GM12865 (cell line): ENCODE results near the gene ZMIZ1.
A peak's percentile ranks its signal among the peaks of the same experiment; 100 is the strongest.

Experiments used
- DNase-seq: peaks from one replicate; pipeline ENCODE4 v3.0.0; 2010; ENCODE audit warnings: low read depth
- H3K4me3 ChIP-seq: 2 replicates; pipeline ENCODE4 v1.5.1; 2011; ENCODE audit warnings: mild to moderate bottlenecking, low read depth, low read length, control low read depth
- TF ChIP-seq, protein P1 (sequence below): IDR thresholded peaks from 2 replicates; pipeline ENCODE4 v1.5.1; 2011; ENCODE audit warnings: low read length, control low read depth, low read depth, inconsistent platforms; ENCODE audit not compliant: insufficient read depth; ENCODE audit errors: missing control alignments

The ZMIZ1 gene

DNA sequence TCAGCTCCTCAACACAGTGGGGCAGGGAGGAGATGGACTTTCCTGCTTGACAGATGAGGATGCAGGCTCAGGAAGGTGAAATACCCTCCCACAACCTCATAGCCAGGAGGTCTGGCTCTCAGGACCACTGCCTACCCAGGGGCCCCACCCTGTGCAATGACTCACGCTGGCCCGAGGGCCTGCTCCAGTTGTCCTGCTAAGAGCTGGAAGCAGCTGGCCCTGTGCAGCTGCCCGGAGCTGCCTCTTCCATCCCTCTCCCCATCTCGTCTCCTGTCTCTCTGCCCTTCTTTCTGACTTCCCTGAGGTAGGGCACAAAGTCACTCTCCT is 123.9 kb downstream of the ZMIZ1 start:
- no peak for DNase-seq
- H3K4me3 ChIP-seq, result no peak overlapping the region
- TF ChIP-seq, protein P1, sequence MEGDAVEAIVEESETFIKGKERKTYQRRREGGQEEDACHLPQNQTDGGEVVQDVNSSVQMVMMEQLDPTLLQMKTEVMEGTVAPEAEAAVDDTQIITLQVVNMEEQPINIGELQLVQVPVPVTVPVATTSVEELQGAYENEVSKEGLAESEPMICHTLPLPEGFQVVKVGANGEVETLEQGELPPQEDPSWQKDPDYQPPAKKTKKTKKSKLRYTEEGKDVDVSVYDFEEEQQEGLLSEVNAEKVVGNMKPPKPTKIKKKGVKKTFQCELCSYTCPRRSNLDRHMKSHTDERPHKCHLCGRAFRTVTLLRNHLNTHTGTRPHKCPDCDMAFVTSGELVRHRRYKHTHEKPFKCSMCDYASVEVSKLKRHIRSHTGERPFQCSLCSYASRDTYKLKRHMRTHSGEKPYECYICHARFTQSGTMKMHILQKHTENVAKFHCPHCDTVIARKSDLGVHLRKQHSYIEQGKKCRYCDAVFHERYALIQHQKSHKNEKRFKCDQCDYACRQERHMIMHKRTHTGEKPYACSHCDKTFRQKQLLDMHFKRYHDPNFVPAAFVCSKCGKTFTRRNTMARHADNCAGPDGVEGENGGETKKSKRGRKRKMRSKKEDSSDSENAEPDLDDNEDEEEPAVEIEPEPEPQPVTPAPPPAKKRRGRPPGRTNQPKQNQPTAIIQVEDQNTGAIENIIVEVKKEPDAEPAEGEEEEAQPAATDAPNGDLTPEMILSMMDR, result no peak

DNA sequence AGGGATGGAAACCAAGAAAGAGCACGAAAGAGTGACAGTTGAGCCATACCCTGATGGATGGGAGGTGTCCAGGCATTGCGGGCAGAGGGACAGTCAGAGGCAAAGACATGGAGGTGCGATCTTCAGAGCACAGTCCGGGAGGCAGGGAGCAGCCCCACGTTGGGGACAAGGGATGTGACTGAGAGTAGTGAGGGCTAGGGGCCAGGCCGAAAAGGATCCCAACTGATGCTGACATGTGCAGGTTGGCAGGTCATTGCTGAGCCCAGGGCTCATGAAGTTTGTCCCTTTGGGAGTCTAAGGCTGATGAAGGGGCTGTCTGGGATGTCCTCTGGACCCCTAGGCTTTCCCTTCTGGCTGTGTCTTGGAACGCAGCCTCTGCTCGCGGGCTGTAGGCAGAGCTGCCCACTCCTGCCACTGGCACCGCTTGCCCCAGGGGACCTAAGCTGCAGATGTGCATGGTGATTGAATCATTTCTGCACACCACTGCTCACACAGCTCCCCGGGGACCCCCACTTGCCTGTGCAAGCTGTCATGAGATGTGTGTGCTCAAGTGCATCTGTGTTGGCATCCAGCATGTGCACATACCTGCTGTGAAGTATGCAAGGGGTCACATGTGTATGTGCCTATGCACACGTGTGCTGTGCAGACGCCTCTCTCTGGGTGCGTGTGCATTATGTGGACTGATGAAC is 125.1 kb downstream of the ZMIZ1 start:
- no peak for DNase-seq
- TF ChIP-seq, protein P1, result no peak
- no peak overlapping the region for H3K4me3 ChIP-seq

DNA sequence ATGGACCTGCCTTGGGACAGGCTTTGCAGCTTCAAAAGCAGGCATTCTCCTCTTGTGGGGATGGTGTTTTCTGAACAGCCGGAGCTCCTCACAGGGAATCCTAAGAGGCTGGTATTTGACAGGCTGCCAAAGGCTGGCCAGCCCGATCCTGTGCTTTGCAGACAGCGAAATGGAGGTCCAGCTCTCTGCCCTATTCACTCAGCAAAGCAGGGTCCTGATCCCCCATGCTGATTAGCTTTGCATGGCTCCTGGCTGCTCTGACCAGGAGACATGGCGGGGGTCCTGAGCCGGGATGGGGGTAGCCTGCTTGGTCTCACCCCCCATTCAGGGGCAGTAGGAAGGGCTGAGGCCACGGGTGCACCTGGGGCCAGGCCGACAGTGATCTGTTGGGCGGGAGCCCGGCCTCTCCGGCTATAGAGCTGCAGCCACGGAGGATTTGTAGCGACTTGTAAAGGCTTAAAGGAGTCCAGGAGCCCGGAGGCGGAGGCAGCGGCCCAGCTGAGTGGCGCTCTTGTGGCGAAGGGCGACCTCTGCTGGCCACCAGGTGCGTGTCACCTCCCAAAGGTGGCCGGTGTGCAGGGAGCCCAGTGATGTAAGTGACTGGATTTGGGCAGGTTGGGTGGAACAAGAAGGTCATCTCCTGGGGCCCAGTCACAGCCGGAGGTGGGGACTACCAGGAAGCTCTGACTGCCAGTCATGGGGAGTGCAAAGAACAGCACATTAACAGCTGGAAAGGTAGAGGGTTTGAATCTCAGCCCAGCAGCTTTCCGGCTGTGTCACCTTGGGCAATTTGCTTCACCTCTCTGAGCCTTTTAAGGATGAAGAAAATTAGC is 126.5 kb downstream of the ZMIZ1 start:
- H3K4me3 ChIP-seq, result no peak overlapping the region
- TF ChIP-seq, protein P1, result peak; percentile 95
- DNase-seq, result peak; percentile 86

GRCh38 chr10:79196470-79197461 is 128.0 kb downstream of the ZMIZ1 start:
- DNase-seq, result peak; percentile 77
- H3K4me3 ChIP-seq, result no peak overlapping the region
- TF ChIP-seq, protein P1, result peak; percentile 81

DNA sequence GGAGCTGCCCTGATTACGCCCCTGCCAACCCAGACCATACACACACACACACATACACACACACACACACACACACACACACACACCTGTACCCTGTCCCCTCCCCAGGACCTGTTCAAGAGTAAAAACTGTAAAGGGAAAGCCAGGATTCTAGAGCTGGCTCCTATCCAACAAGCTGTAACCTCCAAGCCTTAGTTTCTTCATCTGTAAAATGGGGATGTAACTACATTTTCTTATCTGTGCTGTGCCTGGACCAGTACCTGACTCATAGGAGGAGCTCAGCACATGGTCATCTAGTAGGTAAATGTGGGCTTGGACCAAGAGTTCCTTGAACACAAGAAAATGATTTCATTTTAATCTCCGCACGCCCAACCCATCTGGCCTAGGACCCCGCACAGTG is 128.8 kb downstream of the ZMIZ1 start:
- TF ChIP-seq, protein P1, result no peak
- DNase-seq, result no peak
- no peak overlapping the region for H3K4me3 ChIP-seq

DNA sequence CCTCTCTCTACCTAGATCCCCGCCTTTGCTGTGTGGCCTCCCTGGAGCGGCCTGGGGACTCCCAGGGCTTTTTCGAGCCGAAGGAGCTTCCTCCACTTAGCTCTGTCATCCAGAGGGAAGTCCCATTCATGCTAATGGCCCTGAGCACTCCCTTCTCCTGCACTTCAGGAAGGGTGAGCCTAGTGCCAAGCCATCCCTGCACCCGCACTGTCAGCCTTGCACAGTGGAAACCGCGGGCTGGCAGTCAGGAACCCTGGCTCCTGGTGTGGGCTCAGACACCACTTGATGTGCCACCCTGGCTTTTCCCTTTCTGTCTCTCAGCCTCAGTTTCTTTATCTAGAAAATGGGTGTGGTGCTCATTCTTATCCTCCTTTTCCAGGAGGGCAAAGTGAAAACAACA is 131.6 kb downstream of the ZMIZ1 start:
- no peak overlapping the region for H3K4me3 ChIP-seq
- DNase-seq, result no peak
- TF ChIP-seq, protein P1, result no peak
